Erythroblast (primary cell): Measurements from ENCODE around the gene DHCR7.

Experiments used
- GATA1 ChIP-seq: IDR thresholded peaks from 2 replicates; pipeline ENCODE4 v1.6.1; 2011; ENCODE audit warnings: low read depth, mild to moderate bottlenecking, control low read depth, low read length, moderate library complexity
- POLR2A ChIP-seq: IDR thresholded peaks from 2 replicates; pipeline ENCODE4 v1.6.1; 2011; ENCODE audit warnings: mild to moderate bottlenecking, low read length

GRCh38 chr11:71485063-71485399 lies 36.8 kb upstream of the DHCR7 start:
- TF ChIP-seq POLR2A (no peak), GATA1 (no peak)
